Activated CD4-positive, CD25-positive, alpha-beta regulatory T cell treated with anti-CD3 and anti-CD28 coated beads, Interleukin-2, amount 50 U/mL, for 72 hours (primary cell): ENCODE data around the gene IL10.
"Not testable (repeated sequence)": the region's sequence is repeated elsewhere in the genome, so short reads cannot be mapped to it uniquely, and the experiment has no call there.

Source experiments
- DNase-seq: peaks from one replicate; pipeline ENCODE4 v3.0.0; 2021

Gene IL10

DNA sequence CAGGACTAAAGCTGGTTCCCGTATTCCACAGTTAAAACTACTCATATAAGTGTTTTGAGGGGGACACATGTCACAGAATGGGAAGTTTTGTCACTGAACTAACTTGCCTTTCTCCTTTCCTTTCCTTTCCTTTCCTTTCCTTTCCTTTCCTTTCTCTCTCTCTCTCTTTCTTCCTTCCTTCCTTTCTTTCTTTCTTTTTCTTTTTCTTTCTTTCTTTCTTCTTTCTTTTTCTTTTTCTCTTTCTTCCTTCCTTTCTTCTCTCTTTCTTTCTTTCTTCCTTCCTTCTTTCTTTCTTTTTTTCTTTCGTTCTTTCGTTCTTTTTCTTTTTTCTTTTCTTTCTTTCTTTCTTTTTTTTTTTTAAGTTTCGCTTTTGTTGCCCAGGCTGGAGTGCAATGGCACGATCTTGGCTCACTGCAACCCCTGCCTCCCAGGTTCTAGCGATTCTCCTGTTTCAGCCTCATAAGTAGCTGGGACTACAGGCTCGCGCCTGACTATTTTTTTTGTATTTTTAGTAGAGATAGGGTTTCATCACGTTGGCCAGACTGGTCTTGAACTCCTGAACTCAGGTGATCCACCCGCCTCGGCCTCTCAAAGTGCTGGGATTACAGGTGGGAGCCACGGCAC is 9.4 kb downstream of the IL10 start:
- not testable (repeated sequence) for DNase-seq

- DNase-seq: no peak
Observed at GRCh38 chr1:206761159-206761768, 11.0 kb downstream of the IL10 start.

DNA sequence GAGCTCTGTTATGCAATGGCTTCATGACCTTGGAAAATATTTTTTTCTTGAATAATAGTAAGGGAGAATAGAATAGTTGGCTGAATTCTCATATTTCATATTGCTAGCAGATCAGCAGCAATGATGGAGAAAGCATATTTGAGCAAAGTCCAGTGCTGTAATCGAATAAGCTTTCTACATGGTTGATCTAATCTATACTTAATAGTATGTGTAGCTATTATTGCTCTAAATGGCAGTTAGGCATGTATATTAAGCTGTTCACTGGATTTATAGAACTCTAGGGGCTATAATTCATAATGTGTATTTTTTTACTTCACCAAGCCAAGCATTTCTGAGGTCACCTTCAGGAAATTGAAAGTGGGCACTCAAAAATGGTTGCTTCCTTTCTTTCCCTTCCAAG is 11.7 kb downstream of the IL10 start:
- no peak for DNase-seq

GRCh38 chr1:206757524-206758266 is 14.6 kb downstream of the IL10 start:
- no peak for DNase-seq

DNA sequence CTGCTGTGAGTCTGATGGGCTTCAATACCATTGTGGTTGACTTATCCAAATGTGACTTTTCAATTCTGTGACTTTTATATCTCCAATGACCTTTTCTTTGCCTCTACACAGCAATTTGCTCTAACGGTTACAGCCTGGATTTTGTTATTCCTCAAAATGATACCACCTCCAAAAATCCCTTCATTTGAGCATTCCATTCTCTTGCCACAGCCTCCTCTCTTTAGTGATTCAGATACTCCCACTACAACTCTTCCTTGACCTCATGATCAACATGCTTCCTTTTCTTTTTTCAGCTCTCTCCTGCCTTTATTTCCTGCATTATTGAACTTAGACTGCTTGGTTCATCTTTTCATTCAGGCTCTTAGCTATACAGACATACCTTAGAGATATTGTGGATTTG is 18.3 kb downstream of the IL10 start:
- no peak for DNase-seq

DNA sequence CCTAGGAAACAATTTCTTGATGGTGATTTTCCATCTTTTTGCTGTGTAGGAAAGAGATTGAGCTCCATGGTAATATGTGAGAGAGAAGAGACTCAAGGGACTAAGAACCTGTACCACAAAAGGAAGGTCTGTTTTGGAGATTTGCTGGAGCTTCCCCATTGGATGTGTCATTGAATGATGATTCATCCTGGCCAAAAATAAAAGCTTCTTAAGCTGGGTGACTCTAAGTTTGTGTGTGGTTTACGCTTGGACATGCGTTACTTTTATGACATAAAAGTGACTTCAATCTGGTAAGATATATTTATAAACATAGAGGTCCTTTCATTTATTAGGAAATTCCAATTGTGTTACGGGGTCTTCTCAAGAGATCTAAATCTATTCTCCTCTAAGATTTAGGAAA is 19.2 kb downstream of the IL10 start:
- no peak for DNase-seq

- no peak for DNase-seq
Observed at GRCh38 chr1:206752481-206752880, 19.8 kb downstream of the IL10 start.

DNA sequence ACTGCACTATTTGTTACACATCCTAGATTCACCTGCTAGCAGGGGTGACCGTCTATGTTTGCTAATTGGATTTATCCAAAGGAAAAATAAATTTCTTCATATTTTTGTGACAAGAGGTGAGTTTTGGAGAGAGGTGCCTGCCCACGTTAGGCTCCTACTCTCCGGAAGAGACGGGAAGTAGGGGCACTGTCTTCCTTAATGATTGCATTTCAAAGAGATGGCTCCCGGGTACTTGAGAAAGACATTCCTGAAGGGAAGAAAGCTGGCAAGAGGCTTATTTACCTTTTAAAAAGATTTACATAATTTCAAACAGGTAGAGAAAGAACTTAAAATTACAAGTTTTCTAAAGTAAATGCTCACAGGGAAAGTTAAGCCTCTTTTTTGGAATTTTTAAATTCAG is 20.4 kb downstream of the IL10 start:
- no peak for DNase-seq

DNA sequence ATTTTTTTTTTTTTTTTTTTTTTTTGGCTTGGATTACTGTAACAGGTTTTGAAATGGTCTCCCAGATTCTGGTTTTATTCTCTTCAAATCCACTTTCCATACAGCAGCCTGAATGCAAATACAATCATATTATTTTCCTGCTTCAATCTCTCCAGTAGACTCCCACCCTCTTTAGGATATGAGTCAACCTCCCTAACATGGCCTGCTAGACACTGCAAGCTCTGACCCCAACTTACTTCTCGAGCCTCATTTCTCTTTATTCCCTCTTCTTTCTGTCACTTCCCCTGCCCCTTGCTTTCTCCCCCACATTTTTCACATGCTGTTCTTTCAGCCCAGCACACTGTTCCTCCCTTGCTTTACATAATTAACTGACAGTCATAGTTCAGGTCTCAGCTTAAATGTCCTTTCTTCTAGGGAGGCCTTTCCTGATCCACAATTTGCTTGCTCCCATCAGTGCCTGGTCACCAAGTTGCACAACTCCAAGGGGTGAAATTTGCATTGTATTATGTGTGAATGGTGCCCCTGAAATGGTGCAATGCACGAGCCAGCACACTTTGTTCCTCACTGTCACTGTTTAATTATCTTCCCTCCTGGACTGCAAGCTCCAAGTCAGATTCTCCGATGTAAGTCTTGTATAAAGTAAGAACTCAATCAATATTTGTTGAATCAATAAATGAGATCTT is 23.8 kb downstream of the IL10 start:
- no peak for DNase-seq

DNA sequence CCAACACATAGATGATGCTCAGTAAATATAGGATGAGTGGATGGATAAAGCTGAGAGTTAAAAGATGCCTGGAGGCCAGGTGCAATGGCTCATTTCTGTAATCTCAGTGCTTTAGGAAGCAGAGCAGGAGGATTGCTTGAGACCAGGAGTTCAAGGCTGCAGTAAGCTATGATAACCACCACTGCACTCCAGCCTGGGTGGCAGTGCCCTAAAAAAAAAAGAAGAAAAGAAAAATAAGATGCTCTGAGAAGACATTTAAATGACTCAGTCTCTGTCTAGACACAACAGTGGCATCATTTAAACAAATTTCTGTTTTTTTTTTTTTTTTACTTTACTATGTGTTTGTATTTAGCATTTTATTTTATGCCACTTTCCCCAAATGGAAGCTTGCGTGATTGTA is 27.0 kb downstream of the IL10 start:
- no peak for DNase-seq

- no peak for DNase-seq
Observed at GRCh38 chr1:206744683-206745082, 27.6 kb downstream of the IL10 start.

GRCh38 chr1:206742719-206743383 is 29.4 kb downstream of the IL10 start:
- DNase-seq: no peak

GRCh38 chr1:206741142-206741701 is 31.1 kb downstream of the IL10 start:
- DNase-seq: no peak

DNA sequence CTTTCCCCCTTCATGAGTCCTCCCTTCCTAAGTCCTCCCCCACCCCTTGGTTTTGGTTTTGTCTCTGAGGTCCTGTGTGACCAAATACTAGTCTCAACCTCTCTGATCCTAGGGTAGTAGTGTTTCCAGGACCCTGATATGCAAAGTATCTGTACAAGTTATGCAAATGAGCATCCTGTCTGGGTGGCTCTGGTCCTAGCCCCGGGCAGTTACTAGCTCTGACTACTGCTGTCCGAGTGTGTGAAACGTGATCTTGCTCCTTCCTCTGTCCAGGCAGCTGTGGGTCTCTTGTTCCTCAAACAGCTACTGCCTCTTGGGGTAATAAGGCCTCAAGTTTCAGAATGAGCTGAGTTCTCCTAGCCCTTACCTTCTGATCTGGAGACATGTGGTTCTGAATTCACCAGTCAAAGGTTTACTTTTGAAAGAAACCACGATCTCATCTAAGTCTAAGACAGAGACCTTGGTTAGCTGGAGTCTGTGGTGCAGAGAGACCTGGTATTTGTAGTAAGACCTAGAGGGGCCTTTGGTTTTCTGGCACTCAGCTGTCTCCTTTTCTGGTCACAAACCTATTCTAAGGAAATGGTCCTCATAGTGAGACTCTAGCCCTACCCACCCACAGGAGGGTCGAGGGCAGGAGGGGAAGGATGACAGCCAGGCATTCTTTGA is 32.8 kb downstream of the IL10 start:
- no peak for DNase-seq

DNA sequence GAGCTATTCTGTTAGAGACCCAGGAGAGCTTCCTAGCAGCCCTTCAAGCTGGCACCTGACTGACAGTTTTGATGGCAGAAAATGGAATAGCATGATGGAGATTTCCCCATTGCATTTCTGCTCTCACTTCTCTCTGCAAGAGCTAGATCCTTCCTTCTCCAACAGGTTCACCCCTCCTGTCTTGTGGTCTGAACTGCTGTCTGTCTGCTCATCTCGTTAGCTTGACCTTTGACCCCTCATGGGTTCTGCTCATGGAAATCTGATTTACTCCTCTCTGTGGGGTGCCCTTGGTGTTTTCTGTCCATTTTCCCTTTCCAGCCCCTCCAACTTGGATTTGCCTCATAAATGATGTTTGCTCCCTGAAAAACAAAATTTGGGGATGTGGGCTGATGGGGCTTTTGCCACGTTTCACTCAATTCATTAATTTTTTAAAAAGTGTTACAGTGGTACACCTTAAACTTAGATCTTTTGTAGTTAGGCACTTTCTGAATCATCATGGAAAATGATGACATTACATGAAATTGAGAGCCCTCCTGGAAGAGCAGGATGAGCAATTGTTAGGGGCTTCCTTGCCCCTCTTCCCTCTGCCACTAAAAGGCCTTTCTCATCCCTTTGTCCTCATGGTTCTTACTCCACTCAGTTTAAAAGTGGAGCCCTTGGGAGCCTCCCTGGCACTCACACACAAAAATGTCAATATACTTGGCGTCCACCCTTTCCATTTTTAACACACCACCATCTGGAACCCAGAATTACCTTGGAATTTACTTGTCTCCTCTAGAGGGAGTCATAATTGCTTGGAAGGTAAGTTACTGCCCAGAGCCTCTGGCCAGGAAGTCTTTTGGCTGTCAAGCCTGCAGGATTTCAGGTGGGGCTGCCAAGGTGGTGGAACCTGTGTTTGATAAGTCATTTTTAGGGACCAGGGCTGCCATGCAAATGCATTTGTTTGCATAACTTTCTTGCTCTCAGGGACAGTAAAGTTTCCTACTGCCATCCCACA is 33.6 kb downstream of the IL10 start:
- no peak for DNase-seq

DNA sequence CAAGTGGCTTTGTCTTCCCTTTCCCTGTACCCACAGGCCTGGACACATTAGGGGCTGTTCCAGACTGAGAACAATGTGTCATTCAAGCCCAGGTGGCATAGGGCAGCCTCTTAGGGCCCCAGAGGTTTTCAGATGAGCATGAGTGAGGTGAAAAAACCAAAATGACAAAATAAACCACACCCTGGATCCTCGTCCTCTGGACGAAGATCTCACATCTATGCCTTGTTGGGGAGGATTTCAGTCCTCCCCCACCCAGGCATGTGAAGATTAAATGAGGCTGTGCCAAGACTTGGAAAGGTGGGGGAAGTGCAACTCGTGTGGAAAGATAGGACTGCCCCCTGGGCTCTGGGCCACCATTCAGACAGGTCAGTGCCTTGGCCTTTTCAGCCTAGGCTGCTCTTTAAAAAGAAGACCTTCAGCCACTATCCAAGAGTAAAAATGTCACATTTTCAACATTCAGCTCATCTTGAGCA is 34.5 kb downstream of the IL10 start:
- DNase-seq: no peak

DNA sequence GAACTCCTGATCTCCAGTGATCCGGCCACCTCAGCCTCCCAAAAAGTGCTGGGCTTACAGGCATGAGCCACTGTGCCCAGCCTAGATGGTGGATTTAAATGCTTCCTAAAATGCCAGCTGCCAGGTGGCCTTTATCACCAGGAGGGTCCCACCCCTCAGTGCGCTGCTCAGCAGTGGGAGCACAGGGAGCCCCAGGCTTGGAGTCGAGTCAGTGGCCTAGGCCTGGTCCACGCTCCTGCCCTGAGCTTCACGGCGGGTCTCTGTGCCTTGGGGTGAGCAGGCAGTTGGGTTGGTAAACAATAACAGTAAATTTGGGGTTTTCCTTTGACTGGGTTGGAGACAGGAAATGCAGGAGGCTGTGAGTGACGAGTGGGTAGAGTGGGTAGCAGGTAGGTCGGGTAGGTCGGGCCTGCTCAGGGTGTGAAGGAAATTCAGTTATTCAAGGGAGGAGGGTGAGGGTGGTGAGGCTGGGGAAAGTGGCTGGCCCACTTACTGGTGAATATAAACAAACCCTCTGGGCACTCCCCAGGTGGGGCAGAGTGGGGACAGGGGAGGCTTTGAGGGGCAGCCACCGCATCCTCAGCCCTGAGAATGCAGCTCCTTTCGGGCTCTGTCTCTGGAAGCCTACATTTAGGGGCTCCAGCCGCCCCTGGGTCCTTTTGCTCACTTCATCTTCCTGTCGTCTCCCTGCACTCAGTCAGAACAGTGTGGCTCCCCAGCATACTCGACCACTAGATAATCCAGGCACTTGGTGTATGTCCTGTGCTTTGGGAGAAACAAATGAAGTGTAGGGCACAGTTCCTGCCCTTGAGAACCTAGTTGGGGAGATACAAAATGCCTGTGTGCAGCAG is 35.2 kb downstream of the IL10 start:
- no peak for DNase-seq

GRCh38 chr1:206735553-206736031 is 36.7 kb downstream of the IL10 start:
- no peak for DNase-seq

DNA sequence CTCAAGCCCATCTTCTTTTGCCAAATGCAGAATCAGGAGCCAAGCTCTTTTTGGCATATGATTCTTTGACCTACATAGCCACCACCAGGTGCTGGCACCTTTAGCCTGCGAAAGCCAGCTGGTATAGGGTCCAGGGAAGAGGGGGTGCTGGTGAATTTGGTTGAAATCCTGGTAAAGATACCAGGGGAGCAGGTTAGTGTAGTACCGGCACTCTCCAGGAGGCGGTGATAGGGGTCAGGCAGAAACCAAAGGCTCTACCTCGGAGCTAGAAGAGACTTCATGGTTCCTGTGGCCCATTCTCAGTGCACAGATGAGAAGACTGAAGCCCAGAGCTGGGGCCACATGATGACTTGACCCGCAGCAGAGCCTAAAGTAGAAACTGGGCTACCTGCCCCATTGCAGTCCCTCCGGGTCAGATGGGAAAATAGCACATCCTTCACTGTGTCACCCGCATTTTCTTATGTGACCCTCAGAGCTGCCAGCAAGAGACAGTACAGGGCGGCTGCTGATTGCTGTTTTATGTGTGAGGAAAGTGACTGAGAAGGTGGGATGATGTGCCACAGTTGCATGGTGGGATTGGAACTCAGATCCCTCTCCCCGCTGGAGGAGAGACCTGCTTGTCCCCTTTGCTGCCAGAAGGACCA is 37.7 kb downstream of the IL10 start:
- DNase-seq: peak; percentile 68
